ENCODE measurements around the gene CHAF1B.

DNA sequence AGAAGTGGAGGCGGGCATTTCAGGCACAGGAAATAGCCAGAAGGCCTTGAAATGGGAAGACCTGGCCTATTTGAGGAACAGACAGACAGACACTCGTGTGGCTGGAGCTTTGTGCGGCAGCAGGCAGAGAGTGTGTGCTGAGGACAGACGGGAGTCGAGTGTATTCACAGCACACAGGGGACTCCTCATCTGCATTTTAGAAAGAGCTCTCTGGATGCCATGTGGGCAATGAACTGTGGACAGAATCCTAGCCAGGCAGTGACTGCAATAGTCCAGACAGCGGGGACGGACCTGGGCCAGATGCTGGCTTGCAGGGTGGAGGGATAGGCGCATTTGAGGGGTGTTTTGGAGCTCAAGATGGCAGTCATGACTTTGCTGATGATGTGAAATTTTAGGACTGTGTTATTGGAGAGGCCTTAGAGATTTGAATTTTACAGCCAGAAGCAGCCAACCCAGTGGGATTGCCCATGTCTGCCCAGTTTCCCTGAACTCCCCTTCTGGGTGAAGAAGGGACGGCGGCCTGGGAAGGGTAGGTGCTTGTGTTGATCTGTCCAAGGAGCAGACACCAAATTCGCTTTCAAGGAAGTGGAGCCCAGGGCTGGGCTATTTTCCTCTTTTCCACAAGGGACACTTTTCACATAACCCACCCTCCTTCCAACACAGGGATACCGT, 43.7 kb downstream of the CHAF1B start:
- TF ChIP-seq CTCF (IDR thresholded peaks at IDR 0.05; ENCODE audit: insufficient read depth, low read length, poor library complexity, severe bottlenecking) (no peak), EZH2phosphoT487 (conservative IDR thresholded peaks at IDR 0.05; ENCODE audit: low read length) (no peak)
